Mesendoderm (in vitro differentiated cells): ENCODE measurements around the gene BORCS6.
A peak's percentile ranks its signal among the peaks of the same experiment; 100 is the strongest.

Experiments used
- DNase-seq: peaks from one replicate; pipeline ENCODE4 v3.0.0; 2013
- H2AK5ac ChIP-seq: 2 replicates; pipeline ENCODE4 v1.6.1; 2013; ENCODE audit warnings: low read length, inconsistent platforms
- H2BK120ac ChIP-seq: 2 replicates; pipeline ENCODE4 v1.6.1; 2013; ENCODE audit warnings: low read depth, mild to moderate bottlenecking, low read length, moderate library complexity, mixed read lengths
- H2BK15ac ChIP-seq: replicated peaks from 2 replicates; pipeline ENCODE4 v1.6.1; 2013; ENCODE audit warnings: low read depth, mild to moderate bottlenecking, moderate library complexity
- H2BK5ac ChIP-seq: 2 replicates; pipeline ENCODE4 v1.6.1; 2013; ENCODE audit warnings: low read length, inconsistent platforms
- H3K18ac ChIP-seq: 2 replicates; pipeline ENCODE4 v1.6.1; 2013; ENCODE audit warnings: mild to moderate bottlenecking, low read length, mixed read lengths
- H3K23ac ChIP-seq: one replicate; pipeline ENCODE4 v1.6.1; 2013; ENCODE audit warnings: low read length
- H3K27ac ChIP-seq: 2 replicates; pipeline ENCODE4 v1.5.1; 2013; ENCODE audit warnings: low read depth, mild to moderate bottlenecking, inconsistent platforms, low read length, moderate library complexity
- H3K27me3 ChIP-seq: 2 replicates; pipeline ENCODE4 v1.6.1; 2013; ENCODE audit warnings: low read length, control low read depth, mild to moderate bottlenecking, inconsistent platforms; ENCODE audit not compliant: insufficient read depth, poor library complexity
- H3K36me3 ChIP-seq: 2 replicates; pipeline ENCODE4 v1.6.1; 2013; ENCODE audit warnings: low read length, inconsistent platforms; ENCODE audit not compliant: control insufficient read depth, insufficient read depth
- H3K4ac ChIP-seq: one replicate; pipeline ENCODE4 v1.6.1; 2013; ENCODE audit warnings: low read depth, mild to moderate bottlenecking, low read length, moderate library complexity
- H3K4me1 ChIP-seq: 2 replicates; pipeline ENCODE4 v1.6.1; 2013; ENCODE audit warnings: low read depth, low read length, inconsistent platforms; ENCODE audit not compliant: control insufficient read depth
- H3K4me2 ChIP-seq: 2 replicates; pipeline ENCODE4 v1.6.1; 2013; ENCODE audit warnings: low read length
- H3K4me3 ChIP-seq: 2 replicates; pipeline ENCODE4 v1.5.1; 2013; ENCODE audit warnings: mild to moderate bottlenecking, low read length
- H3K56ac ChIP-seq: one replicate; pipeline ENCODE4 v1.6.1; 2013; ENCODE audit warnings: low read length
- H3K79me1 ChIP-seq: 2 replicates; pipeline ENCODE4 v1.6.1; 2013; ENCODE audit warnings: low read length, inconsistent platforms
- H3K79me2 ChIP-seq: 2 replicates; pipeline ENCODE4 v1.6.1; 2013; ENCODE audit warnings: mild to moderate bottlenecking, low read length; ENCODE audit not compliant: control insufficient read depth, insufficient read depth
- H3K9ac ChIP-seq: 2 replicates; pipeline ENCODE4 v1.6.1; 2013; ENCODE audit warnings: low read length, inconsistent platforms
- H4K5ac ChIP-seq: one replicate; pipeline ENCODE4 v1.6.1; 2013; ENCODE audit warnings: low read length
- H4K8ac ChIP-seq: one replicate; pipeline ENCODE4 v1.6.1; 2013; ENCODE audit warnings: low read depth, mild to moderate bottlenecking, control low read depth, low read length, moderate library complexity
- WGBS: extraction: QIAGEN DNeasy Blood & Tissue Kit; methylation state at CpG from one replicate; pipeline ENCODE4 v1.1.7; 2013; ENCODE audit warnings: low lambda C conversion rate, missing lambda C conversion rate; ENCODE audit not compliant: insufficient coverage; ENCODE audit errors: extremely low coverage; 5-methylcytosine and 5-hydroxymethylcytosine counted together

BORCS6 gene

DNA sequence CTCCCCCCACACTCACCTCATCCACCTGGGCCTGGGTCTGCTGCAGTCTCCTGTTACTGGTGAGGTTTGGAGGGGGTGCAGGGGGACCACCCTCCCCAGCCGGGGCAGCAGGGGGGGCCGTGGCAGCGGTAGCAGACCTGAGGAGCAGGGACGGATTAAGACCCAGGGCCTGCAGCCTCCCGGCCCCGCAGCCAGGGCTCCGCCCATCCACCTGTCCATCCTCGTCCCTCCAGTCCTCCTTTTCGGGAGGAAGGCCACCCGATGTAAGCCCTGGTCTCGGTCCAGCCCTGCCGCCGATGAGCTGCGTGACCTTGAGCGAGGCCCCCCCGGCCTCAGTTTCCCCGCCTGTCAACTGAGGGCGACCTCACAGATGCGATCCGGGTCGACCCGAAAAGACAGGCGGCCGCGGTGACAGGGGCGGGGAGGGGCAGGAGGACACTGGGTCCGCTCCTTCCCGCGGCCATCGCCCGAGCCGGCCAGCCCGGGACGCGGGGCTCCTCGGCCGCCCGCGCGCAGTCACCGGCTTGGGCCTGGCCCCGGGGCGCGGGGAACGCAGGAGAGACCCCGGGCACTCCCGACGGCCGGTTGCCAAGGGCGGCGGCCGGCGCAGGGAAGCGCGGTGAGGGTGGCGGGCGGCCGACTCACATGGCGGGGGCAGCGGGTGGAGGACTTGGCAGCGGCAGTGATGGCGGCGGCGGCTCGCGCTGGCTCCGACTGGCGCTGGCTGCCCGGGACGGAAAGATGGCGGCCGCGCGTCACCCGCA is 27.6 kb downstream of the BORCS6 start, which contains the start of gene VAMP2:
Gene VAMP2, minus strand, starts transcription at position 716 of the 764 bp plus-strand sequence. Its CDS starts 69 bp downstream, at position 647.
- Histone ChIP-seq H3K23ac (peak within 1 kb of the TSS; percentile 97), H3K9ac (peak within 1 kb of the TSS; percentile 93), H2AK5ac (no peak within 1 kb of the TSS), H3K27me3 (no peaks in the 10 kb centered on the region), H3K4me3 (peak within 1 kb of the TSS; percentile 91), H4K8ac (peak within 1 kb of the TSS; percentile 69), H3K56ac (peak within 1 kb of the TSS; percentile 100), H3K79me1 (peaks cover 13% of the 10 kb centered on the region), H3K4me2 (peak within 1 kb of the TSS; percentile 95), H2BK15ac (no peak within 1 kb of the TSS), H3K4me1 (peaks cover 14% of the 10 kb centered on the region), H2BK120ac (peak within 1 kb of the TSS; percentile 10), H3K4ac (peak within 1 kb of the TSS; percentile 88), H4K5ac (no peak within 1 kb of the TSS), H3K79me2 (peaks cover 9% of the 10 kb centered on the region), H3K27ac (peak within 1 kb of the TSS; percentile 80), H3K18ac (peak within 1 kb of the TSS; percentile 94), H2BK5ac (peak within 1 kb of the TSS; percentile 89), H3K36me3 (peaks cover 3% of the 10 kb centered on the region)
- DNase-seq, result peak; percentile 68
- WGBS, result no CpG with 5 or more reads among the region's 75 CpGs

DNA sequence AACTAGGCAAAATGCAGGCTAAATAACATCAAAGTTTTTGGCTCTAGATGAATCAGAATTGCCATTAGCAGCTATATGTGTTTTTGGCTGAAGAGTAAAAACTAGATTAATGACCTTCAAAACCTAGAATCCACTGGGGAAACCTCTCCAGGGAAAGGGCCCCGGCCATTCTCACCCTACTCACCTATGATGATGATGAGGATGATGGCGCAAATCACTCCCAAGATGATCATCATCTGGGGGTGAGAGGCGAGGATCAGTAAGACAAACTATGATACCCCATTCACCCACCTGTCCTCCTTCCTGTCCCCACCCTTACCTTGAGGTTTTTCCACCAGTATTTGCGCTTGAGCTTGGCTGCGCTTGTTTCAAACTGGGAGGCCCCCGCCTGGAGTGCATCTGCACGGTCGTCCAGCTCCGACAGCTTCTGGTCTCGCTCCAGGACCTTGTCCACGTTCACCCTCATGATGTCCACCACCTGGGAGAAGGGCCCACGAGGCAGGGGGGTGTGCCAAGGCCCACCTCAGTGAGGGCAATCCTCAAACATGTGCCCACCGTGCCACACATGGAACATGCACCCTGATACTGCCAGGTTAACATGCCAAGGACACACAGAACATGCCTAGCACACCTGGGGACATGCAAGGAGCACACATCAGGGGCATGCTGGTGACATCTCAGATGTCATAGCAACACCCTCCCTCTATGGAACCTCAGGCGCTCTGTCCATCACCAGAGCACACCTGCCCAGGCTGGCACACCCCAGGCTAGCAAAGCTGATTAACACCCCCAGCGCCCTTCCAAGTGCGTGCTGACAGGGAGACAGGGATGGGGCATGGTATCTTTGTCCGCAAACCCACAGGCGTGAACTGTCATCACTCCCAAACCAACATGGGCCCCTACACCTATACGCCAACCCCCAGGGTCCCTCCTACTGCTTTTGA is 28.4 kb downstream of the BORCS6 start:
- Histone ChIP-seq H3K4me3 (peak overlapping the region; percentile 91), H2BK15ac (no peak overlapping the region), H3K27me3 (no peaks in the 10 kb centered on the region), H4K8ac (no peak overlapping the region), H3K4ac (no peak overlapping the region), H2AK5ac (no peak overlapping the region), H3K79me2 (peaks cover 9% of the 10 kb centered on the region), H3K9ac (peak overlapping the region; percentile 93), H3K36me3 (peaks cover 3% of the 10 kb centered on the region), H3K79me1 (peaks cover 13% of the 10 kb centered on the region), H3K18ac (no peak overlapping the region), H4K5ac (no peak overlapping the region), H3K56ac (peak overlapping the region; percentile 98), H2BK120ac (no peak overlapping the region), H3K27ac (no peak overlapping the region), H3K4me2 (peak overlapping the region; percentile 87), H3K23ac (peak overlapping the region; percentile 54), H3K4me1 (peaks cover 14% of the 10 kb centered on the region), H2BK5ac (no peak overlapping the region)
- no peak for DNase-seq
- WGBS, result no CpG with 5 or more reads among the region's 19 CpGs

DNA sequence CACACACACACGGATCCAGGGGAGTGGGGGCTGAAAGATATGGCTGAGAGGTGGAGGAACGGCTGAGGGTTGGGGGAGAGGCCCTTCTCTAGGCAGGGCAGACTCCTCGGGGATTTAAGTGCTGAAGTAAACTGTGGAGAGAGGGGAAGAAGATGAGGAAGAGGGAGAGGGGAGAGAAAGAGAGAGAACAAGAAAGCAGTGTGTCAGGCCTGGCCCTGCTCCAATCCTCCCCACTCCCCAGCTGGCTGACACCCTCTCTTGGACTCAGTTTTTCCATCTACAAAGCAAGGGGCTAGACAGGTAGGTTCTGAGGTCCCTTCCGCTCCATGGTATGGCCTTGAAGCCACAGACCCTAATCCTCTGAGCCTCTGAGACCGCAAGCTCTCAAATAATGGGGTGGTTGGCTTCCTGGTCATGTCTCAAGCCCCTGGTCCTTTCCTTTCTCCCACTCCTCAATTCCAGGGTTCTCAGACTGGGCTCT is 29.2 kb downstream of the BORCS6 start:
- no peak overlapping the region for H2BK5ac ChIP-seq
- peaks cover 13% of the 10 kb centered on the region for H3K79me1 ChIP-seq
- peak overlapping the region; percentile 40 for H3K9ac ChIP-seq
- no peak overlapping the region for H3K4ac ChIP-seq
- H4K8ac ChIP-seq, result no peak overlapping the region
- DNase-seq, result no peak
- no peak overlapping the region for H3K4me3 ChIP-seq
- no peak overlapping the region for H3K23ac ChIP-seq
- no peaks in the 10 kb centered on the region for H3K27me3 ChIP-seq
- H3K56ac ChIP-seq, result peak overlapping the region; percentile 60
- peaks cover 9% of the 10 kb centered on the region for H3K79me2 ChIP-seq
- no peak overlapping the region for H3K27ac ChIP-seq
- no peak overlapping the region for H3K18ac ChIP-seq
- peaks cover 14% of the 10 kb centered on the region for H3K4me1 ChIP-seq
- H2AK5ac ChIP-seq, result no peak overlapping the region
- no CpG with 5 or more reads among the region's 5 CpGs for WGBS
- H2BK120ac ChIP-seq, result no peak overlapping the region
- H3K4me2 ChIP-seq, result no peak overlapping the region
- H4K5ac ChIP-seq, result no peak overlapping the region
- no peak overlapping the region for H2BK15ac ChIP-seq
- peaks cover 3% of the 10 kb centered on the region for H3K36me3 ChIP-seq

DNA sequence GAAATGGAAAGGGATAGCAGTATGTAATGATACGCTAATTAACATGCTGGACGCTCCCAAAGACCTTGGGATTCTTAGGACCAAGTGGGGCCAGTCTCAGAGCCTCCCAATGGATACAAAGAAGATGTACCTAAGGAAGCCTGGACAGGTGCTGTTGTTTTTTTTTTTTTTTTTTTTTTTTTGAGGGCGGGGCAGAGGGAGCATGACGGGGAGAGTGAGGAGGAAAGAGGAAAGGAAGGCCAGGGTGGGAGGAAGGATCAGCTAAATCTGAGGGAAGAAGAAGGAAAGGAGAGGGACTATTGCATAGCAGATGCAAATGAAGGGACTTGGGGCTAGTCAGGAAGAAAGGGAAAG is 29.8 kb downstream of the BORCS6 start:
- Histone ChIP-seq H3K36me3 (peaks cover 3% of the 10 kb centered on the region), H4K5ac (no peak overlapping the region), H4K8ac (no peak overlapping the region), H3K4ac (no peak overlapping the region), H3K27ac (no peak overlapping the region), H3K79me1 (peaks cover 17% of the 10 kb centered on the region), H2BK15ac (no peak overlapping the region), H3K4me2 (no peak overlapping the region), H2AK5ac (no peak overlapping the region), H2BK5ac (no peak overlapping the region), H3K9ac (no peak overlapping the region), H2BK120ac (no peak overlapping the region), H3K27me3 (no peaks in the 10 kb centered on the region), H3K18ac (no peak overlapping the region), H3K4me1 (peaks cover 18% of the 10 kb centered on the region), H3K79me2 (peaks cover 9% of the 10 kb centered on the region), H3K56ac (no peak overlapping the region), H3K23ac (no peak overlapping the region), H3K4me3 (no peak overlapping the region)
- no peak for DNase-seq
- no CpG with 5 or more reads among the region's 4 CpGs for WGBS

DNA sequence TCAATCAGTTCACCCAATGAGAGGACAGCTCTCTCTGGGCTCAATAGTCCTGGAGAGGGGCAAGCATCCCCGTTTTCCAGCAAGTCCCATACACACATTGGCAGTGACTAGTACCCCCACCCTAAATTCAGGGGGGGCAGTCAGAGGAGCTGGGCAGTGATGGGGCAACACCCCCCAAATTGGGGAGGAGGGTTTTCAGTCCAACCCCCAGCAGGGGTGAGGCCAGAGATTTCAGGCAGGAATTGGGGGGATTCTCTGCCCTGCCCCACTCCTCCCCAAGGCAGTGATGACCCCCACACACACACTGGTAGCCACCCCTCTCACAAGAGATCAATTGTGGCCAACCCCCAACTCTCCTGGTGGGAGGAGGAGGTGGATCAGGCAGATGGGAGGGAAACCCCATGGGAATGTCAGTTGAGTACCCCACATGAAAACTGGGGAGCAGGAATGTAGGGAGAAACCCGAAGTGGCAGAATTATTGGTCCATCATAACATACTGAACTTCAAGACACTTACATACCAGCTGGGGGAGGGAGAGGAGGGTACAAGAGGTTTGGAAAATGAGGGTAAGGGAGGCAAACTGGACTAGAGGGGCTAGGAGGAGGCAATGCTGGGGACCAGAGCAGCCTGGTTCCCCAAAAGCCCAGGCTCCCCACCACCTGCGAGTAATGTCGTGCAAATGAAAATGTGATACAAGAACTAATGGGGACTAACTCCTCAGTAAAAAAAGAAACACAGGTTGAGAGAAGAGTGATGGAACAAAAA is 30.3 kb downstream of the BORCS6 start:
- H2BK5ac ChIP-seq, result no peak overlapping the region
- peaks cover 3% of the 10 kb centered on the region for H3K36me3 ChIP-seq
- no peak overlapping the region for H2BK120ac ChIP-seq
- H3K9ac ChIP-seq, result no peak overlapping the region
- H3K4ac ChIP-seq, result no peak overlapping the region
- peaks cover 17% of the 10 kb centered on the region for H3K79me1 ChIP-seq
- no peak overlapping the region for H2AK5ac ChIP-seq
- H3K4me3 ChIP-seq, result no peak overlapping the region
- no peak overlapping the region for H3K56ac ChIP-seq
- H3K27me3 ChIP-seq, result no peaks in the 10 kb centered on the region
- H3K4me2 ChIP-seq, result no peak overlapping the region
- no peak overlapping the region for H2BK15ac ChIP-seq
- H4K5ac ChIP-seq, result no peak overlapping the region
- no peak overlapping the region for H3K27ac ChIP-seq
- H3K23ac ChIP-seq, result no peak overlapping the region
- H3K18ac ChIP-seq, result no peak overlapping the region
- H4K8ac ChIP-seq, result no peak overlapping the region
- H3K79me2 ChIP-seq, result peaks cover 9% of the 10 kb centered on the region
- WGBS, result no CpG with 5 or more reads among the region's 4 CpGs
- DNase-seq, result no peak
- H3K4me1 ChIP-seq, result peaks cover 21% of the 10 kb centered on the region
